Measurements from ENCODE around the gene COPA. TPM values are rescaled to one million over a fixed set of nuclear protein-coding genes. Genes with fewer than 3 reads are reported as not detected.

The COPA gene
- total RNA-seq, 2 experiments from 2014 or later: 145 to 146 TPM

GRCh38 chr1:160340866-160341265 lies 2.2 kb downstream of the COPA start:
- no peaks in the 10 kb centered on the region for H3K9me3 Mint-ChIP-seq
- ChIA-PET CTCF (no interaction called here), POLR2A (interaction anchor here (1.1 to 1.4 kb wide), 2 partner anchors 52 to 56 kb away, joined by 3 read pairs; partner anchors contain the start of gene PEX19)
- H3K27ac Mint-ChIP-seq: peak overlapping the region; percentile 17
- no peaks in the 10 kb centered on the region for H3K27me3 Mint-ChIP-seq
- H3K4me3 Mint-ChIP-seq: no peak overlapping the region
- peaks cover 53% of the 10 kb centered on the region for H3K36me3 Mint-ChIP-seq (ENCODE audit: low read depth)
- DNase-seq: no peak
- peaks cover 52% of the 10 kb centered on the region for H3K4me1 Mint-ChIP-seq

- H3K4me1 Mint-ChIP-seq: peaks cover 52% of the 10 kb centered on the region
- no peak for DNase-seq
- H3K27ac Mint-ChIP-seq: no peak overlapping the region
- no peak overlapping the region for H3K4me3 Mint-ChIP-seq
- peaks cover 57% of the 10 kb centered on the region for H3K36me3 Mint-ChIP-seq (ENCODE audit: low read depth)
- H3K9me3 Mint-ChIP-seq: no peaks in the 10 kb centered on the region
- no peaks in the 10 kb centered on the region for H3K27me3 Mint-ChIP-seq
- ChIA-PET CTCF (interaction anchor here (1.2 to 3.3 kb wide), 2 partner anchors 48 to 60 kb away, joined by 3 to 10 read pairs; no protein-coding TSS in a partner anchor), POLR2A (interaction anchor here (0.9 kb wide), 1 partner anchor 458 kb away, joined by 3 read pairs; no protein-coding TSS in a partner anchor)
Observed at GRCh38 chr1:160340146-160340545, 2.9 kb downstream of the COPA start.

- no peak for DNase-seq
- Mint-ChIP-seq H3K4me1 (peaks cover 41% of the 10 kb centered on the region), H3K9me3 (no peaks in the 10 kb centered on the region), H3K4me3 (no peak overlapping the region), H3K27ac (no peak overlapping the region), H3K27me3 (no peaks in the 10 kb centered on the region), H3K36me3 (ENCODE audit: low read depth) (peaks cover 62% of the 10 kb centered on the region)
- ChIA-PET POLR2A (interaction anchor here (0.8 kb wide), 1 partner anchor 53 kb away, joined by 3 read pairs; the partner anchor contains the start of gene PEX19), CTCF (interaction anchor here (3.3 kb wide), 1 partner anchor 47 kb away, joined by 10 read pairs; no protein-coding TSS in a partner anchor)
Observed at GRCh38 chr1:160338580-160338979, 4.5 kb downstream of the COPA start.

- Mint-ChIP-seq H3K4me1 (peaks cover 9% of the 10 kb centered on the region), H3K27me3 (no peaks in the 10 kb centered on the region), H3K27ac (no peak overlapping the region), H3K36me3 (ENCODE audit: low read depth) (peaks cover 71% of the 10 kb centered on the region), H3K4me3 (no peak overlapping the region), H3K9me3 (no peaks in the 10 kb centered on the region)
- ChIA-PET CTCF (interaction anchor here (1.1 to 2.3 kb wide), 2 partner anchors 41 to 44 kb away, joined by 4 to 10 read pairs; no protein-coding TSS in a partner anchor), POLR2A (interaction anchor here (1.5 kb wide), 1 partner anchor 29 kb away, joined by 3 read pairs; no protein-coding TSS in a partner anchor)
- DNase-seq: no peak
Observed at GRCh38 chr1:160332516-160332915, 10.5 kb downstream of the COPA start.

- POLR2A ChIA-PET: interaction anchor here (1.0 to 1.5 kb wide), 2 partner anchors 13 kb away, joined by 3 to 4 read pairs; partner anchors contain the start of genes COPA and NCSTN
- no peaks in the 10 kb centered on the region for H3K9me3 Mint-ChIP-seq
- no peak for DNase-seq
- H3K4me3 Mint-ChIP-seq: no peak overlapping the region
- H3K4me1 Mint-ChIP-seq: peaks cover 7% of the 10 kb centered on the region
- H3K27ac Mint-ChIP-seq: no peak overlapping the region
- peaks cover 75% of the 10 kb centered on the region for H3K36me3 Mint-ChIP-seq (ENCODE audit: low read depth)
- no peaks in the 10 kb centered on the region for H3K27me3 Mint-ChIP-seq
- CTCF ChIA-PET: interaction anchor here (0.6 to 2.6 kb wide), 3 partner anchors 39 to 46 kb away, joined by 3 to 11 read pairs (median 3); no protein-coding TSS in a partner anchor
Observed at GRCh38 chr1:160330119-160330518, 12.9 kb downstream of the COPA start.

GRCh38 chr1:160328184-160328583 lies 14.9 kb downstream of the COPA start:
- ChIA-PET CTCF (interaction anchor here (1.5 to 2.6 kb wide), 2 partner anchors 37 to 43 kb away, joined by 3 to 11 read pairs; no protein-coding TSS in a partner anchor), POLR2A (interaction anchor here (1.3 kb wide), 1 partner anchor 9 kb away, joined by 4 read pairs; no protein-coding TSS in a partner anchor)
- Mint-ChIP-seq H3K9me3 (no peaks in the 10 kb centered on the region), H3K27me3 (no peaks in the 10 kb centered on the region), H3K4me3 (no peak overlapping the region), H3K27ac (no peak overlapping the region), H3K4me1 (peaks cover 7% of the 10 kb centered on the region), H3K36me3 (ENCODE audit: low read depth) (peaks cover 79% of the 10 kb centered on the region)
- DNase-seq: no peak

- H3K27me3 Mint-ChIP-seq: no peaks in the 10 kb centered on the region
- POLR2A ChIA-PET: no interaction called here
- no peak for DNase-seq
- CTCF ChIA-PET: no interaction called here
- H3K27ac Mint-ChIP-seq: no peak overlapping the region
- peaks cover 6% of the 10 kb centered on the region for H3K4me1 Mint-ChIP-seq
- H3K4me3 Mint-ChIP-seq: no peak overlapping the region
- no peaks in the 10 kb centered on the region for H3K9me3 Mint-ChIP-seq
- H3K36me3 Mint-ChIP-seq (ENCODE audit: low read depth): peaks cover 84% of the 10 kb centered on the region
Observed at GRCh38 chr1:160326418-160326817, 16.6 kb downstream of the COPA start.

GRCh38 chr1:160325252-160325651 lies 17.8 kb downstream of the COPA start:
- Mint-ChIP-seq H3K27ac (peak overlapping the region; percentile 31), H3K4me1 (peaks cover 2% of the 10 kb centered on the region), H3K27me3 (no peaks in the 10 kb centered on the region), H3K9me3 (no peaks in the 10 kb centered on the region), H3K36me3 (ENCODE audit: low read depth) (peaks cover 83% of the 10 kb centered on the region), H3K4me3 (no peak overlapping the region)
- ChIA-PET CTCF (no interaction called here), POLR2A (no interaction called here)
- no peak for DNase-seq

- peaks cover 83% of the 10 kb centered on the region for H3K36me3 Mint-ChIP-seq (ENCODE audit: low read depth)
- CTCF ChIA-PET: no interaction called here
Observed at GRCh38 chr1:160322831-160323230, 20.2 kb downstream of the COPA start.

GRCh38 chr1:160315359-160315758 lies 27.7 kb downstream of the COPA start:
- DNase-seq: no peak
- no peak overlapping the region for H3K4me3 Mint-ChIP-seq
- ChIA-PET CTCF (no interaction called here), POLR2A (interaction anchor here (0.5 kb wide), 1 partner anchor 83 kb away, joined by 3 read pairs; no protein-coding TSS in a partner anchor)
- peaks cover 88% of the 10 kb centered on the region for H3K36me3 Mint-ChIP-seq (ENCODE audit: low read depth)
- no peak overlapping the region for H3K27ac Mint-ChIP-seq
- H3K4me1 Mint-ChIP-seq: peaks cover 10% of the 10 kb centered on the region
- H3K27me3 Mint-ChIP-seq: no peaks in the 10 kb centered on the region
- H3K9me3 Mint-ChIP-seq: peaks cover 7% of the 10 kb centered on the region

More at GRCh38 chr1:160322831-160323230, 20.2 kb downstream of the COPA start:
- POLR2A ChIA-PET: no interaction called here
- no peaks in the 10 kb centered on the region for H3K9me3 Mint-ChIP-seq
- no peak for DNase-seq
- H3K4me3 Mint-ChIP-seq: no peak overlapping the region
- H3K27ac Mint-ChIP-seq: no peak overlapping the region
- peaks cover 11% of the 10 kb centered on the region for H3K4me1 Mint-ChIP-seq
- H3K27me3 Mint-ChIP-seq: no peaks in the 10 kb centered on the region

GRCh38 chr1:160309571-160309970 lies 33.5 kb downstream of the COPA start:
- Mint-ChIP-seq H3K36me3 (ENCODE audit: low read depth) (peaks cover 83% of the 10 kb centered on the region), H3K4me1 (no peaks in the 10 kb centered on the region), H3K27ac (no peak overlapping the region), H3K4me3 (no peak overlapping the region), H3K27me3 (no peaks in the 10 kb centered on the region), H3K9me3 (no peaks in the 10 kb centered on the region)
- no peak for DNase-seq
- ChIA-PET CTCF (interaction anchor here (1.5 kb wide), 1 partner anchor 111 kb away, joined by 3 read pairs; no protein-coding TSS in a partner anchor), POLR2A (no interaction called here)

GRCh38 chr1:160309185-160309557 lies 33.9 kb downstream of the COPA start:
- CTCF ChIA-PET: interaction anchor here (1.5 kb wide), 1 partner anchor 111 kb away, joined by 3 read pairs; no protein-coding TSS in a partner anchor

GRCh38 chr1:160308451-160309184 lies 34.4 kb downstream of the COPA start:
- Mint-ChIP-seq H3K4me1 (no peaks in the 10 kb centered on the region), H3K27me3 (no peaks in the 10 kb centered on the region), H3K36me3 (ENCODE audit: low read depth) (peaks cover 77% of the 10 kb centered on the region), H3K4me3 (no peak overlapping the region), H3K27ac (no peak overlapping the region), H3K9me3 (no peaks in the 10 kb centered on the region)
- DNase-seq: no peak
- ChIA-PET POLR2A (no interaction called here), CTCF (interaction anchor here (1.5 kb wide), 1 partner anchor 110 kb away, joined by 3 read pairs; no protein-coding TSS in a partner anchor)

More at GRCh38 chr1:160309185-160309557, 33.9 kb downstream of the COPA start:
- POLR2A ChIA-PET: no interaction called here
- DNase-seq: no peak
- Mint-ChIP-seq H3K27ac (no peak overlapping the region), H3K9me3 (no peaks in the 10 kb centered on the region), H3K27me3 (no peaks in the 10 kb centered on the region), H3K4me1 (no peaks in the 10 kb centered on the region), H3K4me3 (no peak overlapping the region), H3K36me3 (ENCODE audit: low read depth) (peaks cover 80% of the 10 kb centered on the region)

Data from activated CD4-positive, alpha-beta memory T cell treated with anti-CD3 and anti-CD28 coated beads, Interleukin-2, amount 10 ng/mL, durations not matched to agents 7 days and 5 days (primary cell).